WTC11 (cell line): ENCODE data around the gene RAET1G.

Source experiments
- ATF2 ChIP-seq: sonication (generic); formaldehyde crosslinking; IDR thresholded peaks from 2 replicates; pipeline ENCODE4 v1.8.1; 2022; ENCODE audit warnings: low read depth, missing genetic modification reagents, borderline replicate concordance
- ATF6 ChIP-seq: sonication (generic); formaldehyde crosslinking; IDR thresholded peaks from 2 replicates; pipeline ENCODE4 v1.8.1; 2023; ENCODE audit warnings: mild to moderate bottlenecking, missing genetic modification reagents
- E2F1 ChIP-seq: sonication (generic); formaldehyde crosslinking; IDR thresholded peaks from 2 replicates; pipeline ENCODE4 v1.8.0; 2022; ENCODE audit warnings: mild to moderate bottlenecking, missing genetic modification reagents
- ELF4 ChIP-seq: sonication (generic); formaldehyde crosslinking; IDR thresholded peaks from 2 replicates; pipeline ENCODE4 v1.8.1; 2022; ENCODE audit warnings: low read depth, mild to moderate bottlenecking, moderate library complexity, missing genetic modification reagents
- HMGXB4 ChIP-seq: sonication (generic); formaldehyde crosslinking; IDR thresholded peaks from 2 replicates; pipeline ENCODE4 v1.8.1; 2023; ENCODE audit warnings: mild to moderate bottlenecking, moderate library complexity, missing genetic modification reagents
- MAX ChIP-seq: sonication (generic); formaldehyde crosslinking; IDR thresholded peaks from 2 replicates; pipeline ENCODE4 v1.8.0; 2022; ENCODE audit warnings: mild to moderate bottlenecking, missing genetic modification reagents
- NR2C2 ChIP-seq: sonication (generic); formaldehyde crosslinking; IDR thresholded peaks from 2 replicates; pipeline ENCODE4 v1.8.0; 2022; ENCODE audit warnings: mild to moderate bottlenecking, missing genetic modification reagents
- PRRX2 ChIP-seq: fragments of 250-450 bp; sonication (Bioruptor Pico); IDR thresholded peaks from 2 replicates; pipeline ENCODE4 v1.8.0; 2021; ENCODE audit warnings: mild to moderate bottlenecking
- TCF7 ChIP-seq: sonication (generic); formaldehyde crosslinking; IDR thresholded peaks from 2 replicates; pipeline ENCODE4 v1.8.0; 2022; ENCODE audit warnings: mild to moderate bottlenecking, low read depth, missing genetic modification reagents, moderate library complexity
- TF ChIP-seq, protein P1 (sequence below): fragments of 200-600 bp; IDR thresholded peaks from 2 replicates; pipeline ENCODE4 v1.8.0; 2022; ENCODE audit warnings: antibody characterized with exemption

- TF ChIP-seq, protein P1, sequence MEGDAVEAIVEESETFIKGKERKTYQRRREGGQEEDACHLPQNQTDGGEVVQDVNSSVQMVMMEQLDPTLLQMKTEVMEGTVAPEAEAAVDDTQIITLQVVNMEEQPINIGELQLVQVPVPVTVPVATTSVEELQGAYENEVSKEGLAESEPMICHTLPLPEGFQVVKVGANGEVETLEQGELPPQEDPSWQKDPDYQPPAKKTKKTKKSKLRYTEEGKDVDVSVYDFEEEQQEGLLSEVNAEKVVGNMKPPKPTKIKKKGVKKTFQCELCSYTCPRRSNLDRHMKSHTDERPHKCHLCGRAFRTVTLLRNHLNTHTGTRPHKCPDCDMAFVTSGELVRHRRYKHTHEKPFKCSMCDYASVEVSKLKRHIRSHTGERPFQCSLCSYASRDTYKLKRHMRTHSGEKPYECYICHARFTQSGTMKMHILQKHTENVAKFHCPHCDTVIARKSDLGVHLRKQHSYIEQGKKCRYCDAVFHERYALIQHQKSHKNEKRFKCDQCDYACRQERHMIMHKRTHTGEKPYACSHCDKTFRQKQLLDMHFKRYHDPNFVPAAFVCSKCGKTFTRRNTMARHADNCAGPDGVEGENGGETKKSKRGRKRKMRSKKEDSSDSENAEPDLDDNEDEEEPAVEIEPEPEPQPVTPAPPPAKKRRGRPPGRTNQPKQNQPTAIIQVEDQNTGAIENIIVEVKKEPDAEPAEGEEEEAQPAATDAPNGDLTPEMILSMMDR = no peak
- TF ChIP-seq ELF4 (CRISPR knock-in tag) (no peak), E2F1 (CRISPR knock-in tag) (no peak), TCF7 (CRISPR knock-in tag) (no peak), MAX (CRISPR knock-in tag) (no peak), HMGXB4 (no peak), ATF6 (no peak), ATF2 (CRISPR knock-in tag) (no peak), PRRX2 (CRISPR knock-in tag) (no peak), NR2C2 (CRISPR knock-in tag) (no peak)
Measured at GRCh38 chr6:149876241-149876933, 46.5 kb downstream of the RAET1G start.
